GM12891 (cell line): Measurements from ENCODE around the gene GABRR3.

ENCODE experiments used
- PAX5 ChIP-seq: IDR thresholded peaks from 2 replicates; pipeline ENCODE4 v1.6.1; 2011; ENCODE audit warnings: low read length, moderate library complexity, mild to moderate bottlenecking; ENCODE audit not compliant: insufficient read depth, severe bottlenecking
- POLR2A ChIP-seq: IDR thresholded peaks from 2 replicates; pipeline ENCODE4 v1.6.1; 2011; ENCODE audit warnings: low read depth, low read length, control low read depth
- POLR2AphosphoS5 ChIP-seq: IDR thresholded peaks from 2 replicates; pipeline ENCODE4 v1.6.1; 2011; ENCODE audit warnings: low read depth, low read length, control low read depth
- POU2F2 ChIP-seq: IDR thresholded peaks from 2 replicates; pipeline ENCODE4 v1.6.1; 2011; ENCODE audit warnings: low read depth, mild to moderate bottlenecking, control low read depth, low read length, moderate library complexity
- SPI1 ChIP-seq: IDR thresholded peaks from 2 replicates; pipeline ENCODE4 v1.6.1; 2011; ENCODE audit warnings: low read depth, low read length, control low read depth
- TAF1 ChIP-seq: IDR thresholded peaks from 2 replicates; pipeline ENCODE4 v1.6.1; 2011; ENCODE audit warnings: low read depth, low read length, control low read depth

DNA sequence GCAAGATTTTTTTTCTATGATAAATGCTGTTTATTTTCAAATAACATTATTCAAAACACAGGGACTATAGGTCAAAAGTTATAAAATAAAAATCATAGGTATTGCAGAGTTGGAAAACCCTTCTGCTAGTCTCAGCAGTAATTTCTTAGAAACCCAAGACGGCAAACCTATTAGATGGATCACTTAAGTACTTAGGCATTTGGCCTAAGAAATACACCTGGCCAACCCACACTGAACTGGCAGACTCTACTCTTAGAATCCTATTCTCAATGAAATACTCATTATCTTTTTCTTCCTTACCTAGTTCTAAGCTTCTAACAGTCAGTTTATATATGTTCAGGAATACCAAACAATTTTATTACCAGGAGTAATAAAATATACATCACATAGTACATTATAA lies 32.4 kb downstream of the GABRR3 start:
- no peak for TF ChIP-seq POLR2AphosphoS5
- no peak for TF ChIP-seq POLR2A
- TF ChIP-seq SPI1: no peak
- no peak for TF ChIP-seq TAF1
- no peak for TF ChIP-seq POU2F2
- no peak for TF ChIP-seq PAX5
